ENCODE measurements around the gene COL1A1. TPM values are rescaled to one million over a fixed set of nuclear protein-coding genes. Genes with fewer than 3 reads are reported as not detected.

COL1A1 gene
- total RNA-seq, 2 donors from 2014 or later, result 11.2 to 62.3 TPM

DNA sequence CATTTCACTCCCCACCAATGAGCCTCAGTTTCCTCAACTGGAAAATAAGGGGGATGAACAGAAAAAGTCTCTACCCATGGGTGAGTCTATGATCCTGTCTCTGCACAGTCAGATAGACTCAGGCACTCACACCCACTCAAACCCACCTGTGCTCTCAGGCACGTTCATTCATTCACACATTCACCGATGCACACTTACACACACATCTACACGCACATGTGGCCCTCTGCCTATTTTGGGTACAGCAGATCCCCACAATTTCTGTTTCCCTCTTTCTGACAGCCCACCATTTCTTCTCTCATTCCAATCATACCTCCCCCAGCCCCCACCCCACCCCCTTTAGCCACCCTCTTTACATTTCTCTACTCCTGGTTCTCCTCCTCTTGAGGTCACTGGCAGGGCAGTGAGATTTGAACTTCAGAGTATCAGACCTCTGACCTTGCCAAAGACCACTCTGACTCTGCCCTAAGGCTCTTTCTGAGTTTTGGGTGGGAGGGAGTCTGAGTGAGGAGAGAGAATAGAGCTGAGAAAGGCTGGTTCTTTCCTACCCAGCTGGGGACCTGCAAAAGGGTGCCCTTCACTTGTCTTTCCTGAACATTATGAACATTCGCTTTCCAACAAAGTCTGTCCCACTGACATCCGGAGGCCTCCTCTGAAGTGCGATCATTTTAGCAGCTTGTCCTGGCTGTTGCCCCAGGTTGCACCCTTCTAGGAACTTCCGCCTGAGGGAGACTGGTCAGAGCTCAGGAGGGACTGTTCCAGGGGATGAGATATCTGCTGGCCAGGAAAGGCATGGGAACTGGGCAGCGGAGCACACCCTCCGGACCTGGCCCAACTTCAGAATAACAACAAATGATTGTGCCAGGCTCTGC, 10.1 kb upstream of the COL1A1 start:
- Histone ChIP-seq H3K4me1 (no peaks in the 10 kb centered on the region), H3K27me3 (peaks cover 0 to 5% of the 10 kb centered on the region in 2 donors), H3K27ac (peak overlapping the region in 3 of 4 donors; percentile 6 to 38 (median 13)), H3K4me3 (no peak overlapping the region), H3K9me3 (no peaks in the 10 kb centered on the region), H3K36me3 (replicated peaks in 1 of 2; ENCODE audit: insufficient read depth in 1 of 2, low read depth in 2 of 2) (no peaks in the 10 kb centered on the region)
- WGBS, 2 donors, result 64 to 76% methylated on average over 8 to 9 of the region's 9 CpGs
- no peak for TF ChIP-seq POLR2A (IDR thresholded peaks at IDR 0.05)
- TF ChIP-seq, protein P1, sequence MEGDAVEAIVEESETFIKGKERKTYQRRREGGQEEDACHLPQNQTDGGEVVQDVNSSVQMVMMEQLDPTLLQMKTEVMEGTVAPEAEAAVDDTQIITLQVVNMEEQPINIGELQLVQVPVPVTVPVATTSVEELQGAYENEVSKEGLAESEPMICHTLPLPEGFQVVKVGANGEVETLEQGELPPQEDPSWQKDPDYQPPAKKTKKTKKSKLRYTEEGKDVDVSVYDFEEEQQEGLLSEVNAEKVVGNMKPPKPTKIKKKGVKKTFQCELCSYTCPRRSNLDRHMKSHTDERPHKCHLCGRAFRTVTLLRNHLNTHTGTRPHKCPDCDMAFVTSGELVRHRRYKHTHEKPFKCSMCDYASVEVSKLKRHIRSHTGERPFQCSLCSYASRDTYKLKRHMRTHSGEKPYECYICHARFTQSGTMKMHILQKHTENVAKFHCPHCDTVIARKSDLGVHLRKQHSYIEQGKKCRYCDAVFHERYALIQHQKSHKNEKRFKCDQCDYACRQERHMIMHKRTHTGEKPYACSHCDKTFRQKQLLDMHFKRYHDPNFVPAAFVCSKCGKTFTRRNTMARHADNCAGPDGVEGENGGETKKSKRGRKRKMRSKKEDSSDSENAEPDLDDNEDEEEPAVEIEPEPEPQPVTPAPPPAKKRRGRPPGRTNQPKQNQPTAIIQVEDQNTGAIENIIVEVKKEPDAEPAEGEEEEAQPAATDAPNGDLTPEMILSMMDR (IDR thresholded peaks at IDR 0.05), result no peak
- intact Hi-C loops (cut with DNase I), result no loop called here
- ATAC-seq (no peak), DNase-seq (no peak)

DNA sequence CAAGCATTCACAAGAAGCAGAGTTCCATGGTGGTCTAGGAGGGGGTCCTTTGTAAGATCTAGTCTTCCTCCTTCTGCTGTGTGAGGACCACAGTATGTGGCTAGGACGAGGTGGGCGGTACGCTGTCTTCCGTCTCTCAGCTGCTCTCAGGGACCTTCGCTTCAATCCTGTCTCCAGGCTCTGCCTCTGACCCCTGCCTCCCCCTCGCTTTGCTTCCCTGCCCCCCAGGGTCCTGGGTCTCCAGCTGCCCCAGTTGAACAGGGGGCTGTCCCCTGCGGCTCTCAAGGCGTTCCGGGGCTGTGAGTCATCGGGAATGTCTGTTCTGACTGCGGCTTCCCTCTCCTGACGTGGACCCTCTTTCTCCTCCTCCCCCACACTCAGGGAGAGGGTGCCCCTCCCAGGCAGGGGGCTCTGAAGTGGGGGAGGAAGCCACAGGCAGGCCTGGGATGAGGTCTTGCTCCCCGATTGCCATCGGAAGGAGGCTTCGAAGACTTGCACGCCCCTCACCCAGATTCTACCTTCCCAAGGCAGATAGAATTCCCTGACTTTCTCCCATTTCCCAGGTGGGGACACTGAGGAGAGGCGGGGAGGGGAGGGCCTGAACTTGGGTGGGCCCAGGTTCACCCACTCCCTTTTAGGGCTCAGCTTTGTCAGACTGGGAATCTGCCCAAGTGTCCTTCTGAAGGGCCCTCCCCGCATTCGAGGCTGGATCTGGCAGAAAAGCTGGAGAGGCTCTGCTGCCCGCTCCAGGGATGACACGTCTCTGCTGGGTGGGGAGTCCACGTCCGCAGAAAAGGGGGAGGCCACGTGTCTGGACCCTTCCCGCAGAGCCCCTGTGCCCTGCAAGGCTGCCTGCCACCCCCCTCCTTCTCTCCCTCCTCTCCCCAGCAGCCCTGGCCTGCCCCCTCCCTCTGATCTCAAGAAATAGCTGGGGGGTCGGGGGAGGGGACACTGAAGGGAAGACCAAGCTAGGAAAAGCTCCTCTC, 9.1 kb upstream of the COL1A1 start:
- no peak overlapping the region for H3K4me3 ChIP-seq
- peaks cover 0 to 5% of the 10 kb centered on the region in 2 donors for H3K27me3 ChIP-seq
- no peaks in the 10 kb centered on the region for H3K36me3 ChIP-seq (replicated peaks in 1 of 2; ENCODE audit: insufficient read depth in 1 of 2, low read depth in 2 of 2)
- peak overlapping the region in 3 of 4 donors; percentile 6 to 76 (median 38) for H3K27ac ChIP-seq
- ATAC-seq (peak; percentile 33), DNase-seq (peak in 3 of 4 donors; percentile 34 to 65 (median 44))
- TF ChIP-seq POLR2A (IDR thresholded peaks at IDR 0.05), result no peak
- TF ChIP-seq, protein P1 (IDR thresholded peaks at IDR 0.05), result no peak
- H3K4me1 ChIP-seq, result no peaks in the 10 kb centered on the region
- intact Hi-C loops (cut with DNase I), result no loop called here
- no peaks in the 10 kb centered on the region for H3K9me3 ChIP-seq
- WGBS, 2 donors, result 43 to 44% methylated on average over 15 to 26 of the region's 26 CpGs

DNA sequence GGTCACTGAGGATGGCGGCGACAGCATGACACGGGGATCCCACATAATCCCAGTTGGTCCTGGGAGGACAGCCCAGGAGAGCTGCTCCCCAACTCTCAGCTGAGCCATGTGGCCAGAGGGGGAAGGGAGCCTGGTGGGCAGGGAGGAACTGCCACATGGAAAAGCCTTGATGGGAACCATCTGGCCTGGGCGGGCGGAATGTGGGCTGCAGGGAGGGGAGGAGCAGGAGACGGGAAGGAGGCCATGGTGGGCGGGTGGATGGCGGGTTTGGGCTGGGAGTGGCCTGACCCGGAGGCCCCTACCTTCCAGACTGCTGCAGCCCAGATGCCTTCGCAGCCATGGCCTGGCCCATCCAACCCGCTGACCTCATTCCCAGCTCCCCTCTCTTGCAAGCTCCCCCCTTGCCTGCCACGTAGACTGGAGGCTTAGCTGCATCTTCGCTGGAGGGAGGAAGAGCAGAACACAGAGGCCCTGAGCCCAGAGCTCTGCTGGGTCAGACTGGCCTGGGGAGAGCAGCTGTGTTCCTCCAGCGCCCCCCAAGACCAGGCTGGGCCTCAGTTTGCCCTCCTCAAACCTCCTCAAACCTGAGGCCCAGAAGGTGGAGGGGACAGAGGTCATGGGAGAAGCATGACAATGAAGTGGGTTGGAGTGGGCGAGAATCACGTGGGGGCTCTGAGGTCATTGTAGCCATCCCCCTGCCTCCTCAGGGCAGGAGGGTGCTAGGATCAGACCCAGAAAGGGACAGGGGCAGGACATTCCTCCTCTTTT, 8.2 kb upstream of the COL1A1 start:
- intact Hi-C loops (cut with DNase I), result loop anchor here (5.0 kb wide), 1 partner anchor 83 kb away; no protein-coding TSS in a partner anchor
- H3K4me3 ChIP-seq, result no peak overlapping the region
- TF ChIP-seq, protein P1 (IDR thresholded peaks at IDR 0.05), result no peak
- peak in 1 of 3 donors; percentile 23 for TF ChIP-seq POLR2A (IDR thresholded peaks at IDR 0.05)
- ATAC-seq (peak; percentile 66), DNase-seq (peak; percentile 46 to 66 (median 56))
- peaks cover 0 to 5% of the 10 kb centered on the region in 2 donors for H3K27me3 ChIP-seq
- H3K4me1 ChIP-seq, result no peaks in the 10 kb centered on the region
- H3K27ac ChIP-seq, result peak overlapping the region in 2 of 4 donors; percentile 35 to 76
- no peaks in the 10 kb centered on the region for H3K9me3 ChIP-seq
- 61 to 71% methylated on average over 10 to 16 of the region's 16 CpGs for WGBS, 2 donors
- H3K36me3 ChIP-seq (replicated peaks in 1 of 2; ENCODE audit: insufficient read depth in 1 of 2, low read depth in 2 of 2), result no peaks in the 10 kb centered on the region

DNA sequence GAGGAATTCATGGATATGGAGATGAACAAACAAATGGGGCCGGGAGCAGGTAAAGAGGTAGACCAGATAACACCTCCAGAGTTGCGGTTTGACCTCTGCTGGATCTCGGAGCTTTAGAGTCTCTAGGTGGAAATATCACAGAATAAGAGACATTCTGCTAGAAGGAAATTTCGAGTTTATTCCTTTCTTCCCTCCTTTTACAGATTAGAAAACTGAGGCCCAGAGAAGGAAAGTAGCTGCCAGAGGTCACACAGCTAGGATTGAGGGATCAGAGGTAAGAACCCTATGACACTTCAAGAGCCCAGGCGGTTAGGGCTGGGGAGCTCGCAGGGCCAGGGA, 7.7 kb upstream of the COL1A1 start:
- Histone ChIP-seq H3K4me1 (no peaks in the 10 kb centered on the region), H3K27ac (peak overlapping the region in 1 of 4 donors; percentile 76), H3K9me3 (no peaks in the 10 kb centered on the region), H3K27me3 (peaks cover 0 to 5% of the 10 kb centered on the region in 2 donors), H3K36me3 (replicated peaks in 1 of 2; ENCODE audit: insufficient read depth in 1 of 2, low read depth in 2 of 2) (no peaks in the 10 kb centered on the region), H3K4me3 (no peak overlapping the region)
- TF ChIP-seq, protein P1 (IDR thresholded peaks at IDR 0.05), result no peak
- 77 to 81% methylated on average over 6 of the region's 6 CpGs for WGBS, 2 donors
- intact Hi-C loops (cut with DNase I), result loop anchor here (5.0 kb wide), 1 partner anchor 83 kb away; no protein-coding TSS in a partner anchor
- peak in 1 of 4 donors; percentile 1 for DNase-seq
- no peak for ATAC-seq

Data from body of pancreas (tissue), 4 donors.